RWPE1 (cell line): ENCODE data around the gene NOB1.

Experiments used
- CTCF ChIA-PET: fragments of 350-600 bp; sonication (Branson Sonifier 250); formaldehyde crosslinking; extraction: SDS; loops from one replicate; lab custom pipeline; 2021; lab: Yijun Ruan, JAX
- POLR2A ChIA-PET: fragments of 400-600 bp; formaldehyde crosslinking; extraction: SDS; loops from one replicate; lab custom pipeline; 2020; ENCODE audit warnings: antibody characterized with exemption; ENCODE audit not compliant: low non-redundant PET; lab: Yijun Ruan, JAX
- DNase-seq: peaks from one replicate; pipeline ENCODE4 v3.0.0; 2012; ENCODE audit warnings: low spot score
- H3K27ac ChIP-seq: fragments of 450-650 bp; 2 replicates; pipeline ENCODE4 v1.5.1; 2017
- TF ChIP-seq, protein P1 (sequence below): fragments of 450-650 bp; conservative IDR thresholded peaks from 2 replicates; pipeline ENCODE4 v1.5.1; 2017; ENCODE audit warnings: low read depth, mild to moderate bottlenecking

Gene NOB1

DNA sequence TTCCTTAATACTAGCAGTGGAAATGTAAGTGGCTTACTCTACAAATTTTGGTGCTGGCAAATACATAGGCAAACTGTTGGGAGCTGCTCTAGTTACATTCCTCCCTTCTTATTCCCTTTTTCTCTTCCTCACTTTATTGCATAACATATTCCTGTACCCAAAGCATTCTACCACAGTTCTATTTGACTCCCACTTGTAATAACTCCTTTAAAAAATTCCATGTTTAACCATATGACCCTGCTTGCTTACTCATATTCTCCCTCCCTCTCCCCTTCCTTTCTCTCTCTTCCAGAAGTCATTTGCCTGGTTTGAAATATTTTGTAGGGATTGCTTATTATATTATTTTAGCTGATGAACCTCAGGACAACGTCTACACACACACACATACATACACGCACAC lies 51.1 kb downstream of the NOB1 start:
- H3K27ac ChIP-seq: no peak overlapping the region
- CTCF ChIA-PET: interaction anchor here (0.5 kb wide), 1 partner anchor 350 kb away, joined by 3 read pairs; no protein-coding TSS in a partner anchor
- DNase-seq: no peak
- TF ChIP-seq, protein P1, sequence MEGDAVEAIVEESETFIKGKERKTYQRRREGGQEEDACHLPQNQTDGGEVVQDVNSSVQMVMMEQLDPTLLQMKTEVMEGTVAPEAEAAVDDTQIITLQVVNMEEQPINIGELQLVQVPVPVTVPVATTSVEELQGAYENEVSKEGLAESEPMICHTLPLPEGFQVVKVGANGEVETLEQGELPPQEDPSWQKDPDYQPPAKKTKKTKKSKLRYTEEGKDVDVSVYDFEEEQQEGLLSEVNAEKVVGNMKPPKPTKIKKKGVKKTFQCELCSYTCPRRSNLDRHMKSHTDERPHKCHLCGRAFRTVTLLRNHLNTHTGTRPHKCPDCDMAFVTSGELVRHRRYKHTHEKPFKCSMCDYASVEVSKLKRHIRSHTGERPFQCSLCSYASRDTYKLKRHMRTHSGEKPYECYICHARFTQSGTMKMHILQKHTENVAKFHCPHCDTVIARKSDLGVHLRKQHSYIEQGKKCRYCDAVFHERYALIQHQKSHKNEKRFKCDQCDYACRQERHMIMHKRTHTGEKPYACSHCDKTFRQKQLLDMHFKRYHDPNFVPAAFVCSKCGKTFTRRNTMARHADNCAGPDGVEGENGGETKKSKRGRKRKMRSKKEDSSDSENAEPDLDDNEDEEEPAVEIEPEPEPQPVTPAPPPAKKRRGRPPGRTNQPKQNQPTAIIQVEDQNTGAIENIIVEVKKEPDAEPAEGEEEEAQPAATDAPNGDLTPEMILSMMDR: no peak
- POLR2A ChIA-PET: no interaction called here

DNA sequence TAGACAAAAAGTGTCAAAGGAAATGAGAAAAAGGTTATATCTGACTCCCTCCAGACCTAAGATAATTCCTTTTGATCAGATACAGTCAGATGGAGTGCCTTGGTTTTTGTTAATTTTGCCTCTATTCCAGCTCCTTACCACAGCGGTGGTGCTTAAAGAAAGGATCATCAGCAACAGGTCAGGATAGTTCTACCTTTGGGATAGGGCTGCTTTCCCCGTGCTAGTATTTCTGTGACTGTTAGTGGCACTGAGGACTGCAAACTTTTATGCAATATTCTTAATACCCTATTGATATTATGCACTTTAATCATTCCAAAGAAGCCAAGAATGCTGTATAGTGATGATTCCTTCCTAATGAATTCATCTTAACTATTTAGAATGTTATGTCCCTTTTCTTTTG lies 52.9 kb downstream of the NOB1 start:
- POLR2A ChIA-PET: no interaction called here
- TF ChIP-seq, protein P1: no peak
- CTCF ChIA-PET: no interaction called here
- DNase-seq: no peak
- no peak overlapping the region for H3K27ac ChIP-seq

DNA sequence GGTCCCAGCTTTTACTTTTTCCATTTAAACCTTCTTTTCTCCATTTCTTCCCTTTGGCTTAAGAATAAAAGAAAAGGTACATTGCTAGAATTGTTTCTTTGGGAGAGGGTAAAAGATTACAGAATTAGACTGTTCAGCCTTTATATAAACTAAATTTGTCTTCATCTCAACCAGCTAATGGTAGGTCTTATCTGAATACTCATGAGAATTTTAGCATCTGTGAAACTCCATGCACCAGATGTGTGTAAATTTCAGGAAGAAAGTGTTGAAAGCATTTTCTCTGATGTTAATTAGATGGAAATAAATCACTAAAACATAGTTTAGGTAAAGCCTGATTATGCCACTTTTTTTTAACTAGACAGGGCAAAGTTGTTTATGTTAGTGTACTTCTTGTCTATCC lies 53.3 kb downstream of the NOB1 start:
- no peak for DNase-seq
- TF ChIP-seq, protein P1: no peak
- ChIA-PET CTCF (no interaction called here), POLR2A (no interaction called here)
- H3K27ac ChIP-seq: no peak overlapping the region

DNA sequence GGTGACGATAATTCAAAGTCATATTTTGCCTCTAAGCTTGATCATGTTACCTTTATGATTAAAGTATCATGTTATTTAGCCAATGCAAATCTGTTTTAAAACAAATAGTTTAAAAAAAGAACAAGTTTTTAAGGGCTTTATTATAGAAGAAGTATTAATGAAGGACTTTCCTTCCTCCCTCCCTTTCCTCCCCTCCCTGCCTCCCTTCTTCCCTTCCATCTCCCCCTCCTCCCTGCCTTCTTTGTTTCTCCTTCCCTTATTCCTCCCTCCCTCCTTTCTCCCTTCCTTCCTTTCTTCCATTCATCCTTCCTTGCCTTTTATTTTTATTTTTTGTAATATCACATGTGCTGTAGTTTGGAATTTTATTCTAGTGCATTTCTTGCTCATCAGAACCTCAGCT lies 54.8 kb downstream of the NOB1 start:
- H3K27ac ChIP-seq: no peak overlapping the region
- TF ChIP-seq, protein P1: no peak
- POLR2A ChIA-PET: no interaction called here

DNA sequence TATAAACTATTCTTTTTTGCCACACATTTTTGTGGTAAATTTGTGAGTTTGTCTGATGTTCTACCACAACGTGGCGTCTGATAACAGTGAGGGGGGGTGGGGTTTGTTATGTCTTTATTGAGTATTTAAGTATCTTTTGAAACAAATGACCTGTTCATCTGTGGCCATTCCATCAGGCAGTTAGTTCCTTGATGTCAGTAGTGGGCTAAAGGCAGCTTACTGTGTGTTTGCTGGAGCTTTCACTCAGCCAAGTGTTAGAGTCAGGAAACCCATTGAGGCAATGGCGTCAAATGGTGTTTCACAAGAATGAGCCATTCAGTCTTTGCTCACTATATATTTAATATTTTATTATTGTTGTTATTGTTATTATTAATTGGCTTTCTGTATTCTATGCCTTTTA lies 56.3 kb downstream of the NOB1 start:
- POLR2A ChIA-PET: no interaction called here
- TF ChIP-seq, protein P1: no peak
- DNase-seq: no peak
- CTCF ChIA-PET: interaction anchor here (1.5 kb wide), 1 partner anchor 11 kb away, joined by 3 read pairs; no protein-coding TSS in a partner anchor
- no peak overlapping the region for H3K27ac ChIP-seq

More for the DNA sequence above, 54.8 kb downstream of the NOB1 start:
- DNase-seq: no peak
- CTCF ChIA-PET: interaction anchor here (0.6 to 0.7 kb wide), 2 partner anchors 62 to 853 kb away, joined by 3 read pairs; no protein-coding TSS in a partner anchor

DNA sequence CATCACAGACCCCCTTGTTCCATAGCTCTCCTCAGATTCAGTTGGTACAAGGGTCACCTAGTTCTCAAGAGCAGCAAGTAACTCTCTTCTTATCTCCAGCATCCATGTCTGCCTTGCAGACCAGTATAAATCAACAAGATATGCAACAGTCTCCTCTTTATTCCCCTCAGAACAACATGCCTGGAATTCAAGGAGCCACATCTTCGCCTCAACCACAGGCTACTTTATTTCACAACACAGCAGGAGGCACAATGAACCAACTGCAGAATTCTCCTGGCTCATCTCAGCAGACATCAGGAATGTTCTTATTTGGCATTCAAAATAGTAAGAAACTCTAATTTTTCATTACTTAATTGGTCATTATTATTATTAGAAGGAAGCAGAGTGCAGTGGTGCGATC lies 60.8 kb downstream of the NOB1 start:
- no peak overlapping the region for H3K27ac ChIP-seq
- POLR2A ChIA-PET: no interaction called here
- CTCF ChIA-PET: no interaction called here
- no peak for DNase-seq
- TF ChIP-seq, protein P1: no peak
